KMS-11 (cell line): ENCODE results near the gene FOXP1.

Source experiments
- H2AFZ ChIP-seq: fragments of 200-600 bp; sonication (generic); 2 replicates; pipeline ENCODE4 v1.6.1; 2016; ENCODE audit warnings: antibody characterized with exemption, mixed run types, low read depth
- H3K27ac ChIP-seq: fragments of 200-600 bp; sonication (generic); 2 replicates; pipeline ENCODE4 v1.6.1; 2016; ENCODE audit warnings: mild to moderate bottlenecking, mixed run types
- H3K27me3 ChIP-seq: fragments of 200-600 bp; sonication (generic); 2 replicates; pipeline ENCODE4 v1.6.1; 2017; ENCODE audit warnings: mild to moderate bottlenecking, low read depth, mixed run types, moderate library complexity; ENCODE audit not compliant: insufficient read depth
- H3K36me3 ChIP-seq: fragments of 200-600 bp; sonication (generic); 2 replicates; pipeline ENCODE4 v1.6.1; 2017; ENCODE audit warnings: mild to moderate bottlenecking, mixed run types; ENCODE audit not compliant: insufficient read depth
- H3K4me1 ChIP-seq: fragments of 200-600 bp; sonication (generic); 2 replicates; pipeline ENCODE4 v1.6.1; 2016; ENCODE audit warnings: mild to moderate bottlenecking, low read depth, mixed run types; ENCODE audit not compliant: poor library complexity, severe bottlenecking
- H3K4me2 ChIP-seq: fragments of 200-600 bp; sonication (generic); 2 replicates; pipeline ENCODE4 v1.7.0; 2016; ENCODE audit warnings: mild to moderate bottlenecking, mixed run types
- H3K4me3 ChIP-seq: fragments of 200-600 bp; sonication (generic); IDR thresholded peaks from 2 replicates; pipeline ENCODE4 v1.6.1; 2017; ENCODE audit warnings: low read depth, low read length, mixed read lengths; ENCODE audit not compliant: insufficient read depth
- H3K79me2 ChIP-seq: fragments of 200-600 bp; sonication (generic); 2 replicates; pipeline ENCODE4 v1.6.1; 2016; ENCODE audit warnings: low read depth, mixed run types; ENCODE audit not compliant: insufficient read depth
- H3K9ac ChIP-seq: fragments of 200-600 bp; sonication (generic); 2 replicates; pipeline ENCODE4 v1.6.1; 2016; ENCODE audit warnings: mild to moderate bottlenecking, mixed run types
- H4K20me1 ChIP-seq: fragments of 200-600 bp; sonication (generic); 2 replicates; pipeline ENCODE4 v1.6.1; 2016; ENCODE audit warnings: mild to moderate bottlenecking, mixed run types; ENCODE audit not compliant: insufficient read depth
- CTCF ChIP-seq: fragments of 200-600 bp; sonication (generic); conservative IDR thresholded peaks from 2 replicates; pipeline ENCODE4 v1.6.1; 2017; ENCODE audit warnings: low read depth, mild to moderate bottlenecking, antibody characterized with exemption, low read length, moderate library complexity, mixed read lengths

The FOXP1 gene

GRCh38 chr3:71191031-71191482 is 392.5 kb downstream of the FOXP1 start:
- Histone ChIP-seq H3K4me1 (no peaks in the 10 kb centered on the region), H4K20me1 (no peaks in the 10 kb centered on the region), H3K27ac (no peak overlapping the region), H3K4me3 (no peak overlapping the region), H3K79me2 (no peaks in the 10 kb centered on the region), H3K9ac (no peak overlapping the region), H3K4me2 (no peak overlapping the region), H3K27me3 (no peaks in the 10 kb centered on the region), H2AFZ (no peak overlapping the region), H3K36me3 (no peaks in the 10 kb centered on the region)
- TF ChIP-seq CTCF, result no peak

GRCh38 chr3:71189480-71189879 is 394.0 kb downstream of the FOXP1 start:
- Histone ChIP-seq H3K4me2 (no peak overlapping the region), H3K36me3 (no peaks in the 10 kb centered on the region), H3K79me2 (no peaks in the 10 kb centered on the region), H4K20me1 (no peaks in the 10 kb centered on the region), H3K27me3 (no peaks in the 10 kb centered on the region), H3K27ac (no peak overlapping the region), H3K4me3 (no peak overlapping the region), H3K9ac (no peak overlapping the region), H2AFZ (no peak overlapping the region), H3K4me1 (no peaks in the 10 kb centered on the region)
- TF ChIP-seq CTCF, result no peak

GRCh38 chr3:71187715-71188114 is 395.8 kb downstream of the FOXP1 start:
- Histone ChIP-seq H3K4me1 (no peaks in the 10 kb centered on the region), H3K9ac (no peak overlapping the region), H3K4me2 (no peak overlapping the region), H4K20me1 (no peaks in the 10 kb centered on the region), H2AFZ (no peak overlapping the region), H3K79me2 (no peaks in the 10 kb centered on the region), H3K27ac (no peak overlapping the region), H3K27me3 (no peaks in the 10 kb centered on the region), H3K4me3 (no peak overlapping the region), H3K36me3 (no peaks in the 10 kb centered on the region)
- no peak for TF ChIP-seq CTCF

DNA sequence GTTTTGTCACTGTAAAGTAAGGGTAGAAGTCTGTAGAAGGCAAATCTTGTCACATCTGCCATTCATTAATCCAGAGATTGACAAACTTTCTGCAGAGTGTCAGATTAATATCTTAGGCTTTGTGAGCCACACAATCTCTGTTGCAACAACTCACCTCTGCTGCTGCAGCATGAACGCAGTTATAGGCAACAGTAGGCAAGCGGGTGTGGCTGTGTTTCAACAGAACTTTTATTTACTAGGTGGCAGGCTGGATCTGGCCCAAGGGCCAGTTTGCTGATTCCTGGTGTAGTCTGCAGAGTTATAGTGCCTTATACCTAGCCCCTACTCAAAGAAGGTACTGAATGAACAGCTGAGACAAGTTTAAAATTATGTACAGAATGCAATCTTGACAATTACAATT is 396.7 kb downstream of the FOXP1 start:
- H2AFZ ChIP-seq, result no peak overlapping the region
- H3K36me3 ChIP-seq, result no peaks in the 10 kb centered on the region
- H3K9ac ChIP-seq, result no peak overlapping the region
- no peak overlapping the region for H3K4me3 ChIP-seq
- TF ChIP-seq CTCF, result no peak
- no peaks in the 10 kb centered on the region for H3K4me1 ChIP-seq
- no peak overlapping the region for H3K27ac ChIP-seq
- H3K79me2 ChIP-seq, result no peaks in the 10 kb centered on the region
- no peaks in the 10 kb centered on the region for H4K20me1 ChIP-seq
- H3K4me2 ChIP-seq, result no peak overlapping the region
- no peaks in the 10 kb centered on the region for H3K27me3 ChIP-seq
